Stimulated activated CD4-positive, alpha-beta T cell treated with anti-CD3 and anti-CD28 coated beads, Interleukin-2, amount 100 ng/mL, for 24 hours (primary cell): ENCODE measurements around the gene ITSN2.

Experiments
- DNase-seq, 2 donors: peaks; one replicate each; pipeline ENCODE4 v3.0.0-alpha.2; 2020

The ITSN2 gene

GRCh38 chr2:24262421-24262970 is 97.8 kb downstream of the ITSN2 start:
- DNase-seq, result no peak

- DNase-seq, result no peak
These were observed 98.9 kb downstream of the ITSN2 start for GRCh38 chr2:24261441-24261840.

- no peak for DNase-seq
These were observed 101.0 kb downstream of the ITSN2 start for GRCh38 chr2:24259316-24259715.

- no peak for DNase-seq
These were observed 101.6 kb downstream of the ITSN2 start for GRCh38 chr2:24258718-24259117.

- no peak for DNase-seq
These were observed 106.9 kb downstream of the ITSN2 start for GRCh38 chr2:24253303-24253919.

- no peak for DNase-seq
These were observed 112.7 kb downstream of the ITSN2 start for GRCh38 chr2:24247592-24247991.

GRCh38 chr2:24247164-24247563 is 113.2 kb downstream of the ITSN2 start:
- DNase-seq, result no peak

GRCh38 chr2:24245986-24246776 is 114.2 kb downstream of the ITSN2 start:
- DNase-seq, result no peak

GRCh38 chr2:24241528-24241927 is 118.8 kb downstream of the ITSN2 start:
- no peak for DNase-seq

GRCh38 chr2:24239553-24239952 is 120.8 kb downstream of the ITSN2 start:
- no peak for DNase-seq

GRCh38 chr2:24238158-24238557 is 122.2 kb downstream of the ITSN2 start:
- DNase-seq, result no peak

- DNase-seq, result no peak
These were observed 123.0 kb downstream of the ITSN2 start for GRCh38 chr2:24237313-24237712.

- DNase-seq, result no peak
These were observed 127.0 kb downstream of the ITSN2 start for GRCh38 chr2:24233321-24233720.

GRCh38 chr2:24231461-24231881 is 128.9 kb downstream of the ITSN2 start:
- no peak for DNase-seq

- no peak for DNase-seq
These were observed 131.9 kb downstream of the ITSN2 start for GRCh38 chr2:24228470-24228869.

GRCh38 chr2:24225499-24226242 is 134.7 kb downstream of the ITSN2 start:
- DNase-seq, result no peak

- DNase-seq, result no peak
These were observed 137.4 kb downstream of the ITSN2 start for GRCh38 chr2:24222946-24223345.

GRCh38 chr2:24221343-24222050 is 138.8 kb downstream of the ITSN2 start:
- no peak for DNase-seq

GRCh38 chr2:24220554-24221291 is 139.6 kb downstream of the ITSN2 start:
- DNase-seq, result no peak

GRCh38 chr2:24214880-24215279 is 145.5 kb downstream of the ITSN2 start:
- DNase-seq, result no peak

- no peak for DNase-seq
These were observed 148.9 kb downstream of the ITSN2 start for GRCh38 chr2:24211408-24211807.

GRCh38 chr2:24210723-24211122 is 149.6 kb downstream of the ITSN2 start:
- DNase-seq, result no peak
